Stimulated activated memory B cell treated with anti-CD40 and anti-IgM and Interleukin-4, amounts not matched to agents 10 μg/mL and 1 μg/mL and 100 μg/mL, for 72 hours (primary cell): Measurements from ENCODE around the gene DIAPH3.

Experiments
- ATAC-seq: fragments of 150-1000 bp; cut with Tn5 transposase; 2 replicates; pipeline ENCODE4 v1.10.0; 2021
- H3K27ac Mint-ChIP-seq: one replicate; pipeline ENCODE4 v1.8.0; 2022; ENCODE audit warnings: mild to moderate bottlenecking, mixed read lengths
- H3K27me3 Mint-ChIP-seq: one replicate; pipeline ENCODE4 v1.8.0; 2022; ENCODE audit warnings: mixed read lengths
- H3K36me3 Mint-ChIP-seq: one replicate; pipeline ENCODE4 v1.8.0; 2022; ENCODE audit warnings: mixed read lengths
- H3K4me1 Mint-ChIP-seq: one replicate; pipeline ENCODE4 v1.8.0; 2022; ENCODE audit warnings: mixed read lengths
- H3K4me3 Mint-ChIP-seq: one replicate; pipeline ENCODE4 v1.8.0; 2022; ENCODE audit warnings: mild to moderate bottlenecking, moderate library complexity, mixed read lengths
- H3K9me3 Mint-ChIP-seq: one replicate; pipeline ENCODE4 v1.8.0; 2022; ENCODE audit warnings: mixed read lengths

Gene DIAPH3

GRCh38 chr13:60169239-60170031, 5.7 kb upstream of the DIAPH3 start:
- no peak for ATAC-seq
- Mint-ChIP-seq H3K4me3 (no peak overlapping the region), H3K27ac (no peak overlapping the region), H3K36me3 (no peaks in the 10 kb centered on the region), H3K9me3 (no peaks in the 10 kb centered on the region), H3K27me3 (peaks cover 8% of the 10 kb centered on the region), H3K4me1 (peaks cover 12% of the 10 kb centered on the region)

GRCh38 chr13:60167121-60167520, 3.4 kb upstream of the DIAPH3 start:
- H3K4me1 Mint-ChIP-seq: peaks cover 16% of the 10 kb centered on the region
- no peaks in the 10 kb centered on the region for H3K36me3 Mint-ChIP-seq
- H3K9me3 Mint-ChIP-seq: no peaks in the 10 kb centered on the region
- no peak overlapping the region for H3K27ac Mint-ChIP-seq
- H3K27me3 Mint-ChIP-seq: no peaks in the 10 kb centered on the region
- H3K4me3 Mint-ChIP-seq: no peak overlapping the region
- no peak for ATAC-seq

DNA sequence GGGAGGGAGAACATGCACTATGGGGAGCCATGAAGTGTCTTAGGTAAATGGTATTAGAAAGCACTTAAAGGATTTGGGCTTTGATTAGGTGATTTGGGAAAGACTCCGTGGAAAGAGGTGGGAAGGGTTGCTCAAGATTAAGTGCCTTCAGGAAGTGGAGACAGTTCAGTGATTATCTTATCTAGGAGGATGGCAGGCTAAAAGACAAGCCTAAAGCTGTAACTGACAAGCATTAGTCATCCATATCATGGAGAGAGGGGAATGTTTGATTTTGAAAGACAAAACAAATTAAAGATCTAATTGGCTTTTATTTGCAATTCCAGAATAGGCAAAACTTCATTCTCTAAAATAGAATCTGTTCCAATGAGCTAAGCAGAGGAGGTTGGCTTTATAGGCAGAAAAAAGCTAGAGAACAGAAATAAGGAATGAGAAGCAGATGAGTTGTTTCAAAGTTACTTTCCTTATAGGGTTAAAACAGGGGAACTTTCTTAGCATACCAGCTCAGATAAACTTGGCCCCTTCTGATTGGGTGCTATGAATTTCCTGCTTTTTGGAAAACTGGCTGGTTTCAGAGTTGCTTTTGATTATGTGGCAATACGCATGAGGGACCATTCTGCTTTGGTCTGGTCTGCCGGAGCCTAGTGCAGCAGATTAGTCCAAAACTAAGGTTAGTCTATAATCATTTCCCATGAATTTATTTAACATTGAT, 1.8 kb upstream of the DIAPH3 start:
- H3K4me3 Mint-ChIP-seq: no peak overlapping the region
- H3K27me3 Mint-ChIP-seq: peaks cover 12% of the 10 kb centered on the region
- no peaks in the 10 kb centered on the region for H3K9me3 Mint-ChIP-seq
- H3K36me3 Mint-ChIP-seq: no peaks in the 10 kb centered on the region
- no peak overlapping the region for H3K27ac Mint-ChIP-seq
- ATAC-seq: no peak
- H3K4me1 Mint-ChIP-seq: peaks cover 16% of the 10 kb centered on the region

DNA sequence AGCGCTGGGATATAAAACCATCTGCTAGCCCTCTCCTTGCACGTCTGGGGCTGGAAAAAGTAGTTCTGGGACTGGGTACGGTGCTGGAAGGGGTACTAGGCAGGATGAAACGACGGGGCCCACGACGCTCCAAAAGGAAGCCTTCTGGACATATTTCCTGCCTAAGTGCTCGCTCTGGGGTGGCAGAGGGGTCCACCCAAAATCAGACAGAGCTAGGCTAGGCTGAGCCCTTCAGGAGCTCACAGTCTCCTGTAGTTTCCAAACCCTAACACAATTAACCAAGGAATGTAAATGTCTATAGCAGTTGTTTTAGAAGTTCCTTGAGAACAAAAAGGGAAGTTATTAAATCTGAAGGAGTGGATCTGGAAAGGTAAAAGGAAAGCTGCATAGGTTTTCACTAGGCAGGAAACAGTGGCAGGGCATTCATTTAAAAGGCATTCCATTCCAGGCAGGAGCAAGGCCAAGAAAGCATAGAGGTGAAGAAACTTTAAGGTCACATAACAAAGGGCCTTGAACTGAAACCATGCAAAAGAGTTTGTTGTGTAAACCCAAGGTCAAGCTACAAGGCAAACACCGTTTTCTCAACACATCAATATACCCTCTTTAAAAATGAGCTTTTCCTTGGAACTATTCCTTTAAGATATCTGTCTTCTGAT, 634 bp upstream of the DIAPH3 start:
- peak overlapping the region; percentile 89 for H3K27ac Mint-ChIP-seq
- peak overlapping the region; percentile 93 for H3K4me3 Mint-ChIP-seq
- no peaks in the 10 kb centered on the region for H3K9me3 Mint-ChIP-seq
- peaks cover 12% of the 10 kb centered on the region for H3K27me3 Mint-ChIP-seq
- H3K36me3 Mint-ChIP-seq: no peaks in the 10 kb centered on the region
- peak; percentile 24 for ATAC-seq
- H3K4me1 Mint-ChIP-seq: peaks cover 16% of the 10 kb centered on the region

DNA sequence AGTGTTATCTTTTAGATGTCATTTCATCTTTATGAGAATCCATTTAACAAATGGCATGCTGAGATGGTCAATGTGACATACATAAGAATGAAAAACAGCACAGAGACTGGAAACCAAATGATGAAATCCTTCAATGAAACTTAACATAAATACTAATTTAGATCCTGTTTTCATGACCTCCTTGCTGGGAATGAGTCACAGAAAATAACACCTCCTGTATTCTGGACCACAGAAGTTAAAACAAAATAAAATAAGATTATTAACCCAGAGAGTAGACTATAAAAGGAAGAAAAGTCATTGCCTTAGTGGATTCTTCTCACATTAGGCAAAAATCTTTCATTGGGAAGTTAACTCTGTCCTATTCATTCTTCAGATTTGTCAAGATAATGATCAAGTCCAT, 1.6 kb downstream of the DIAPH3 start:
- H3K27ac Mint-ChIP-seq: no peak overlapping the region
- no peak overlapping the region for H3K4me3 Mint-ChIP-seq
- peaks cover 16% of the 10 kb centered on the region for H3K4me1 Mint-ChIP-seq
- peaks cover 12% of the 10 kb centered on the region for H3K27me3 Mint-ChIP-seq
- peaks cover 6% of the 10 kb centered on the region for H3K36me3 Mint-ChIP-seq
- peaks cover 3% of the 10 kb centered on the region for H3K9me3 Mint-ChIP-seq
- no peak for ATAC-seq

DNA sequence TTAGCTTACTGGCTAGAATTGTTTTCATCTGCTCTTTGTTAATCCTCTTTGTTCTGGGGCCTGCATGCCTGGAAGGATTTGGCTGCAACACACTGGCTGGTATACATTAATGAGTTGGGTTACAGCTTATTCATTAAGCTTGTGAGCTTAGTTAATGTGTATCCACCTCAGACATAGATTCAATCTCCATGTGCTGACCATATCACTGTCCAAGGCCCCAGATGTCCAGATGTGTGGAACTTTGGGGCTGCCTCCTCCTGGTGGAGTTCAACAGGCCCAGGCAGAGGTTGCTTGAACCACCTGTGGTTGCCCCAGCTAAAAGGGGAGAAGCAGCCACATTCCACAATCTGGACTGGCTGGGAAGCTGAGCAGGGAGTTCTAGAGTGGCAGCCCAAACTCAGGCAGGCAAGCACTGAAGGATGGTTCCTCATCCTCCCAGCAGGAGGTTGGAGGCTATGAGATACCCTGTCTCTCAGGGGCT, 5.4 kb downstream of the DIAPH3 start:
- Mint-ChIP-seq H3K4me1 (no peaks in the 10 kb centered on the region), H3K27ac (no peak overlapping the region), H3K9me3 (peaks cover 3% of the 10 kb centered on the region), H3K4me3 (no peak overlapping the region), H3K36me3 (peaks cover 6% of the 10 kb centered on the region), H3K27me3 (peaks cover 12% of the 10 kb centered on the region)
- no peak for ATAC-seq

- H3K36me3 Mint-ChIP-seq: peaks cover 6% of the 10 kb centered on the region
- H3K4me3 Mint-ChIP-seq: no peak overlapping the region
- ATAC-seq: no peak
- H3K9me3 Mint-ChIP-seq: peaks cover 3% of the 10 kb centered on the region
- peaks cover 5% of the 10 kb centered on the region for H3K27me3 Mint-ChIP-seq
- H3K27ac Mint-ChIP-seq: no peak overlapping the region
- H3K4me1 Mint-ChIP-seq: no peaks in the 10 kb centered on the region
Measured at GRCh38 chr13:60155978-60156377, 7.8 kb downstream of the DIAPH3 start.

DNA sequence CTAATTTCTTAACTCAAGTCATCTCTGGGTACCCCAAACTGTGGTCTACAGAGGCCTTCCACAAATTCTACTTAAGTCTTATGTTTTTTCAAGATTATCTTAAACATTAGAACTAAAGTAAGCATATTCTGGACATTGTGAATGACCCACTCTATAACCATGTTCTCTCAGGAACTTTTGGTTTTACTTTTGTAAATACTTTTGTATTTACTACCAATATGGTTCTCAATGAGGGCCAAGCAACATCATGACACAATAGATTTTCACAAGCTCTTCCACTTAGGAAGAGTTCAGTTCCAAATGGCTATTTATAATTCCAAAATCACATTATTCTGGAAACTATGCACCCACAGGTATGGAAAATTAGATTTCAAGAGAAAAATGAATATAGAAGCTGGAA, 10.8 kb downstream of the DIAPH3 start:
- H3K9me3 Mint-ChIP-seq: peaks cover 3% of the 10 kb centered on the region
- peaks cover 6% of the 10 kb centered on the region for H3K36me3 Mint-ChIP-seq
- H3K27me3 Mint-ChIP-seq: no peaks in the 10 kb centered on the region
- H3K4me1 Mint-ChIP-seq: no peaks in the 10 kb centered on the region
- ATAC-seq: no peak
- H3K27ac Mint-ChIP-seq: no peak overlapping the region
- no peak overlapping the region for H3K4me3 Mint-ChIP-seq

DNA sequence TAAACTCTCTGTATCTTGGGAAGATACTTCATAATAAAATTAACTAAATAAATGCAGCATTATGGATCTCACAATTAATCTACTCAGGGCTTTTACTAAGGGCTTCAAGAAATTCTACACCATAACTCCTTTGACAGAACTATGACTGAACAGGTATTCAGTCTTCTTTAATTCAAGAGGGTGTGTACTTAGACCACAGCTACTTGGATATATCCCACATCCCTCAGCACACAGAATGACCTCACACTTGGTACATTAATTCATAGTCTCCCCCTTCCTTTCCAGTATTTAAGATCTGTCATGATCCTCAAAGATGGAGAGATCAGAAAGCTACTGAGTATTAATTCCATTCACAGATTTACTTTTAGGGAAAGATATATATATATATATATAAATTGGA, 11.6 kb downstream of the DIAPH3 start:
- Mint-ChIP-seq H3K9me3 (no peaks in the 10 kb centered on the region), H3K27me3 (no peaks in the 10 kb centered on the region), H3K4me1 (no peaks in the 10 kb centered on the region), H3K36me3 (no peaks in the 10 kb centered on the region), H3K27ac (no peak overlapping the region), H3K4me3 (no peak overlapping the region)
- no peak for ATAC-seq

DNA sequence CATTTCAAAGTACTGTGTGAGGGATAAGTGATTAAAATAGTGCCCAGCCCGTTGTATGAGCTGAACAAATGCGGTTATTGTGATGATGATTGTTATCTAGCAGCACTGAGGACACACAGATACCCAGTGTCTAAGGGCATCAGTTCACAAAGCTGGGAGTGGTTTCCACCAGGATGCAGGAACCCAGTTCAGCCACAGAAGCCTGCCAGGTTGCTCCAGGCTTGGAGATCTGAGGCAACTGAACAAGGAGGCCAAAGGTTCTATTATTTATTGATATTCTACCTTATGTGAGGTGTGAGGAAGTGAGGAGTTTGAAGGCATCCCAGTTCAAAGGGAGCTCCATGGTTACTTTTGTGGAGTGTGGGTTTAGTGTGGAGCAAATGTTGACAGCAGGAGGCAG, 13.2 kb downstream of the DIAPH3 start:
- ATAC-seq: no peak
- Mint-ChIP-seq H3K4me3 (no peak overlapping the region), H3K27ac (no peak overlapping the region), H3K27me3 (no peaks in the 10 kb centered on the region), H3K4me1 (no peaks in the 10 kb centered on the region), H3K36me3 (no peaks in the 10 kb centered on the region), H3K9me3 (no peaks in the 10 kb centered on the region)

GRCh38 chr13:60148918-60149317, 14.8 kb downstream of the DIAPH3 start:
- no peaks in the 10 kb centered on the region for H3K36me3 Mint-ChIP-seq
- no peaks in the 10 kb centered on the region for H3K9me3 Mint-ChIP-seq
- no peaks in the 10 kb centered on the region for H3K27me3 Mint-ChIP-seq
- H3K4me1 Mint-ChIP-seq: no peaks in the 10 kb centered on the region
- no peak for ATAC-seq
- H3K4me3 Mint-ChIP-seq: no peak overlapping the region
- H3K27ac Mint-ChIP-seq: no peak overlapping the region

GRCh38 chr13:60147361-60147760, 16.4 kb downstream of the DIAPH3 start:
- ATAC-seq: no peak
- H3K27ac Mint-ChIP-seq: no peak overlapping the region

DNA sequence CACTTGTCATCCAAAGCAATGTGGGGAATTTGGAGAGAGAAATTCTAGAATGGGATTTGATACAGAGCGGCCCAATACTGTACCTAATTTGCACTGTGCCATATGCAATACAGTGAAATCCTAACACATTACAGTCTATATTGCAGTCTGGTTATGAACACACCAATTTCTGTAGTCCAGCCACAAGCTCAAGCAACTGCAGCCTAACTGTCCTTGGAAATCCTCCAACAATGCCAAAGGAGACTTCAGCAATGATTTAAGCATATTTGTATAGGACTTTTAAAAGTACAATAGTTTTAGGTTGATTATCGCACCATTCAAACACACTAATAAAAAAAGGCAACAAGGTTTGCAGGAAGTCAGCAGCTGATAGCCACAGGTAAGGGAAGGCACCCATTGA, 17.3 kb downstream of the DIAPH3 start:
- ATAC-seq: no peak
- H3K4me3 Mint-ChIP-seq: no peak overlapping the region
- H3K9me3 Mint-ChIP-seq: no peaks in the 10 kb centered on the region
- no peaks in the 10 kb centered on the region for H3K36me3 Mint-ChIP-seq
- H3K27me3 Mint-ChIP-seq: no peaks in the 10 kb centered on the region
- no peaks in the 10 kb centered on the region for H3K4me1 Mint-ChIP-seq
- H3K27ac Mint-ChIP-seq: no peak overlapping the region

More at GRCh38 chr13:60147361-60147760, 16.4 kb downstream of the DIAPH3 start:
- Mint-ChIP-seq H3K9me3 (no peaks in the 10 kb centered on the region), H3K36me3 (no peaks in the 10 kb centered on the region), H3K27me3 (no peaks in the 10 kb centered on the region), H3K4me3 (no peak overlapping the region), H3K4me1 (no peaks in the 10 kb centered on the region)

DNA sequence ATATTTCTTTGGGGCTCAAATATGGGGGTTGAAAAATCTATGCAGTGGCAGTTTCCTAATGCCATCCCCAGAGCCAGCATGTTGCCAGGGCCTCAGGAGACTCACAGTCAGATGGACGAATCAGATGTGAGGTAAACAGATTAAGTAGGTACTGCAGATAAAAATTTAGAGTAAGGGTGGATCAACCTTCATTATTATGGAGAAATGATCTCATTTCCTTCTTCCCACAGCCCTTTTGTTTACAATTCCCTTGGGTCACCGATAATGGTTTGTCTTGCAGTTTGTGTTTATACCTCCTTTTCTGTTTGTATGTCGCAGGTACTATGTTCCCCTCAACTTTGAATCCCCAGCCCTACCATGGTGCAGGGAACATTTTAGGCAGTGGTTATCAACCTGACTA, 20.0 kb downstream of the DIAPH3 start:
- no peaks in the 10 kb centered on the region for H3K27me3 Mint-ChIP-seq
- no peaks in the 10 kb centered on the region for H3K9me3 Mint-ChIP-seq
- no peak overlapping the region for H3K4me3 Mint-ChIP-seq
- no peak overlapping the region for H3K27ac Mint-ChIP-seq
- ATAC-seq: no peak
- no peaks in the 10 kb centered on the region for H3K36me3 Mint-ChIP-seq
- no peaks in the 10 kb centered on the region for H3K4me1 Mint-ChIP-seq

- Mint-ChIP-seq H3K4me1 (no peaks in the 10 kb centered on the region), H3K36me3 (no peaks in the 10 kb centered on the region), H3K27me3 (no peaks in the 10 kb centered on the region), H3K9me3 (no peaks in the 10 kb centered on the region), H3K27ac (no peak overlapping the region), H3K4me3 (no peak overlapping the region)
- no peak for ATAC-seq
Measured at GRCh38 chr13:60139272-60139671, 24.5 kb downstream of the DIAPH3 start.
